GM12892 (cell line): Measurements from ENCODE around the gene NOSTRIN.

Source experiments
- POLR2A ChIP-seq: IDR thresholded peaks from 2 replicates; pipeline ENCODE4 v1.6.1; 2011; ENCODE audit warnings: low read depth, low read length, control low read depth
- POLR2AphosphoS5 ChIP-seq: IDR thresholded peaks from 2 replicates; pipeline ENCODE4 v1.6.1; 2011; ENCODE audit warnings: low read depth, low read length, control low read depth
- TAF1 ChIP-seq: IDR thresholded peaks from 2 replicates; pipeline ENCODE4 v1.6.1; 2011; ENCODE audit warnings: low read depth, mild to moderate bottlenecking, control low read depth, low read length, borderline replicate concordance

GRCh38 chr2:168801471-168801870, 966 bp upstream of the NOSTRIN start:
- TF ChIP-seq POLR2A = no peak
- TF ChIP-seq POLR2AphosphoS5 = no peak
- TF ChIP-seq TAF1 = no peak
